RWPE2 (cell line): ENCODE data around the gene SLC9A5.

Experiments
- ATAC-seq: fragments of 200-7000 bp; cut with Tn5 transposase; 3 replicates; pipeline ENCODE4 v1.9.1; 2021; ENCODE audit warnings: low read depth
- DNase-seq: peaks from one replicate; pipeline ENCODE4 v3.0.0-alpha.2; 2020; ENCODE audit warnings: low spot score
- H3K27ac ChIP-seq: fragments of 450-650 bp; 2 replicates; pipeline ENCODE4 v1.5.1; 2017; ENCODE audit warnings: mild to moderate bottlenecking; ENCODE audit not compliant: poor library complexity, severe bottlenecking
- H3K27me3 ChIP-seq: fragments of 250-450 bp; sonication (Bioruptor Pico); 2 replicates; pipeline ENCODE4 v1.5.1; 2021; ENCODE audit warnings: mild to moderate bottlenecking, moderate library complexity; ENCODE audit not compliant: insufficient read depth, poor library complexity, severe bottlenecking
- H3K36me3 ChIP-seq: fragments of 250-450 bp; sonication (Bioruptor Pico); 2 replicates; pipeline ENCODE4 v1.5.1; 2020; ENCODE audit warnings: low read depth, mild to moderate bottlenecking, moderate library complexity
- H3K4me1 ChIP-seq: fragments of 250-450 bp; sonication (Bioruptor Pico); 2 replicates; pipeline ENCODE4 v1.5.1; 2021; ENCODE audit warnings: mild to moderate bottlenecking, moderate library complexity; ENCODE audit not compliant: insufficient read depth, poor library complexity, severe bottlenecking
- H3K4me3 ChIP-seq: fragments of 250-450 bp; sonication (Bioruptor Pico); 2 replicates; pipeline ENCODE4 v1.5.1; 2021; ENCODE audit warnings: mild to moderate bottlenecking, moderate library complexity; ENCODE audit not compliant: severe bottlenecking
- H3K9me3 ChIP-seq: fragments of 250-450 bp; sonication (Bioruptor Pico); 2 replicates; pipeline ENCODE4 v1.5.1; 2021; ENCODE audit warnings: mild to moderate bottlenecking, moderate library complexity; ENCODE audit not compliant: severe bottlenecking
- TF ChIP-seq, protein P1 (sequence below): fragments of 450-650 bp; IDR thresholded peaks from one replicate; pipeline ENCODE4 v1.5.1; 2017; ENCODE audit warnings: mild to moderate bottlenecking, moderate library complexity; ENCODE audit not compliant: poor library complexity, severe bottlenecking

SLC9A5 gene

DNA sequence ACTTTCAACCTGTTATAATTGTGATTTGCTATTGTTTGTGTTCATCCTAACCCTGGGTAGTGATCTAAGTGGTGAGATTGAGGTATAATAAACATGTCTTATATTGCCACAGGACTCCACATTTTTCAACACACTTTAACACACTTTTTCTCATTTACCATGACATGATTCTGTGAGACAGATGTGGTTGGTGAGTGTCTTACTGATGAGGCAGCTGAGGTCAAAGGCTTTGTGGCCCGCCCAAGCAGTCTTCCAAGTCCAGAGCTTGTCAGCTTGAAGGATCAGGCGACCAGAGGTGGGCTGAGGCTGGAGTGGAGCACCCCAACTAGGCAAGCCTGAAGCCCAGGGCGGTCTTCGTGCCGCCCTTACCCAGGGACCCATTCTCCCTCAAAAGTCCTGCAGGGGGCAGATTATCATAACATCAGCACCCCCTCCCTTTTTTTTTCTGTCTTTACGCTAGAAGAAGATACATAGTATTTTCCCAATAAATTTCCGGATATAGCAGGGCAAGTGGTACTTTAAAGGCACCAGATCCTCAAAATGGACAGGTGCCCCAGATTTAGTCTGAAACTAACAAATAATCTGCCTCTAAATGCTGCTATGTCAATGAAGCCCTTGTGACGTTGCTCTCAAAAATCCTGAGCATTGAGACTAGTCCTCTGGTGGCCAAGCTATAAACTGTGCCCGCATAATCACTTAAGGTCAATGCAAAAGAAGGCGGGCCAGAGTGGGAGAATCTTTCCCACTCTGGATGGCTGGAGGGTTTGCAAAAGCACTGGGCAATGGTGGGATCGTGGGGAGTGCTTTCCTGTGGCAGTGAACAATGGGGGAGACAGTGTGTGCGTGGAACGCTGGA lies 56.7 kb downstream of the SLC9A5 start:
- no peaks in the 10 kb centered on the region for H3K27me3 ChIP-seq
- no peaks in the 10 kb centered on the region for H3K4me1 ChIP-seq
- DNase-seq (no peak), ATAC-seq (no peak)
- TF ChIP-seq, protein P1, sequence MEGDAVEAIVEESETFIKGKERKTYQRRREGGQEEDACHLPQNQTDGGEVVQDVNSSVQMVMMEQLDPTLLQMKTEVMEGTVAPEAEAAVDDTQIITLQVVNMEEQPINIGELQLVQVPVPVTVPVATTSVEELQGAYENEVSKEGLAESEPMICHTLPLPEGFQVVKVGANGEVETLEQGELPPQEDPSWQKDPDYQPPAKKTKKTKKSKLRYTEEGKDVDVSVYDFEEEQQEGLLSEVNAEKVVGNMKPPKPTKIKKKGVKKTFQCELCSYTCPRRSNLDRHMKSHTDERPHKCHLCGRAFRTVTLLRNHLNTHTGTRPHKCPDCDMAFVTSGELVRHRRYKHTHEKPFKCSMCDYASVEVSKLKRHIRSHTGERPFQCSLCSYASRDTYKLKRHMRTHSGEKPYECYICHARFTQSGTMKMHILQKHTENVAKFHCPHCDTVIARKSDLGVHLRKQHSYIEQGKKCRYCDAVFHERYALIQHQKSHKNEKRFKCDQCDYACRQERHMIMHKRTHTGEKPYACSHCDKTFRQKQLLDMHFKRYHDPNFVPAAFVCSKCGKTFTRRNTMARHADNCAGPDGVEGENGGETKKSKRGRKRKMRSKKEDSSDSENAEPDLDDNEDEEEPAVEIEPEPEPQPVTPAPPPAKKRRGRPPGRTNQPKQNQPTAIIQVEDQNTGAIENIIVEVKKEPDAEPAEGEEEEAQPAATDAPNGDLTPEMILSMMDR: no peak
- H3K27ac ChIP-seq: no peak overlapping the region
- H3K36me3 ChIP-seq: no peaks in the 10 kb centered on the region
- no peak overlapping the region for H3K4me3 ChIP-seq
- no peaks in the 10 kb centered on the region for H3K9me3 ChIP-seq

DNA sequence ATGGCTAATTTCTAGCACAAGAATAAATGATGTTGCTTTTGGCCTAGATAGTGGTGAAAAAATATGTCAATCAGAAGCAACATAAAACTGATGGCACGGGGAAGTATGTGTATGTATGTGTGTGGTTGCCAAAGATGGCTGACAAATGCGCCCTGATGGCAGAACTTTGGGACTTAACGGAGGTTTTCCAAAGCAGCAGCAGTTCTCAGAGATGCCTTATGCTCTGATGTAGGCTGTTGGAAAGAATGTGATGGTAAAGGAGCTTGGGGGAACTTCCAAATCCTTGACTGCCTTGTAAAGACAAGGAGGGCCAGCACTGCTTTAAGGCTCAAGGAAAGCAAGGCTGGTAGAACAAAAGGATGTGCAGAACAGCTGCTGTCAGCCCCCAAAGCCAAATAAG lies 61.8 kb downstream of the SLC9A5 start:
- DNase-seq: no peak
- no peaks in the 10 kb centered on the region for H3K9me3 ChIP-seq
- ATAC-seq: no peak
- H3K27me3 ChIP-seq: no peaks in the 10 kb centered on the region
- peaks cover 9% of the 10 kb centered on the region for H3K4me1 ChIP-seq
- H3K36me3 ChIP-seq: no peaks in the 10 kb centered on the region
- TF ChIP-seq, protein P1: no peak
- H3K4me3 ChIP-seq: no peak overlapping the region
- H3K27ac ChIP-seq: no peak overlapping the region

DNA sequence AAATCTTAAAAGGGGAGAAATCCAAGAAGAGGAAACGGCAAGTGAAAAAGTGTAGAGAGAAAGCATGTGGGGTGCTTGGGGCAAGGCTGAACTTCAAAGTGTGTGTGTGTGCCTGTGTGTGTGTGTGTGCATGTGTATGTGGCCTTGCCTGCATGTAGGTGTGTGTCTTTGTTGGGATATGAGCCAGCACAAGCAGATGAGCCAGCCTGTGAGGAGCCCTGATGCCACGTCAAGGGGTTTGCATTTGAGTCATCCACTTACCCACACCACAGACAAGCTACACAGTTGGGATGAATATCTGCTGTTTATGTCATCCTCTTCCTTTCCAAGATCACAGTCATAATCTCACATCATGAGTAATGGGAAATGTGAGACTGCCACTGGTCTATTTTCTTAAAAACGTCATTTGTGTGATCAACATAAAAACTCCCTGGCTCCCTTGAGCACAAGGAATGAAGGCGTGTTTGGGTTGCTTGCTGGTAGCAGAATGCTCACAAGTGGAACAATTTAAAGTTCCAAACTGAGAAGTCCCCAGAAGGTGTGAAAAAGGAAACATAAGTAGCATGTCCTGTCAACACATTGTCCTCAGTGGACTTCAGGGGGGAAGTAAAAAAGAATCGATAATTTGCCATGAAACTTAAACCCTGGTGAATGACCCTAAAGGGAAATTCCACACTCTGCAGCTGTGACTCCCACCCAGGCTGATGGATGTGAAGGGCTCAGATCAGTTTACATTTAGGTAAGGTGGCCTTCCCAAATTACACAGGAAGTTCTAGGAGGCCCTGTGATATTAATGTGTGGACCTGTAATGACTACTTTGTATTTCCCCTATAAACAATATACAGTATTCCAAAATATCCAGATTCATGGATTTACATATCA lies 63.1 kb downstream of the SLC9A5 start:
- Histone ChIP-seq H3K36me3 (no peaks in the 10 kb centered on the region), H3K27me3 (no peaks in the 10 kb centered on the region), H3K27ac (peak overlapping the region; percentile 59), H3K9me3 (no peaks in the 10 kb centered on the region), H3K4me3 (no peak overlapping the region), H3K4me1 (peaks cover 9% of the 10 kb centered on the region)
- TF ChIP-seq, protein P1: no peak
- peak; percentile 99 for ATAC-seq
- DNase-seq: peak; percentile 87

DNA sequence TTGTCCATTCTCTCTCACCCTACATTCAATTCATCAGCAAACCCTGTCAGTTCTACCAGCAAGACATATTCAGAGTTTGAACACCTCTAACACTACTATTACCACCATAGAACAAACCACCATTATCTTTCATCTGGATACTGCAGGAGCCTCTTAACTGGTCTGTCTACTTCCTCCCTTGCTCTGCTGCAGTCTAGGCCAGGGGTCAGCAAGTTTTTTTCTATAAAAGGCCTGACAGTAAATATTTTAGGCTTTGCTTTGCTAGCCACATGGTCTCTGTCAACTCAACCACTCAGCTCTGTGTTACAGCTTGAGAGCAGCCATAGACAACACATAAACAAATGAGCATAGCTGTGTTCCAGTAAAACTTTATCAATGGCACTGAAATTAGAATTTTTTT lies 63.9 kb downstream of the SLC9A5 start:
- DNase-seq (no peak), ATAC-seq (no peak)
- Histone ChIP-seq H3K27me3 (no peaks in the 10 kb centered on the region), H3K36me3 (no peaks in the 10 kb centered on the region), H3K4me3 (no peak overlapping the region), H3K4me1 (peaks cover 9% of the 10 kb centered on the region), H3K9me3 (no peaks in the 10 kb centered on the region), H3K27ac (peak overlapping the region; percentile 59)
- TF ChIP-seq, protein P1: no peak
